Measurements from ENCODE around the gene NRAP. TPM values are rescaled to one million over a fixed set of nuclear protein-coding genes. Genes with fewer than 3 reads are reported as not detected.

NRAP gene
- total and polyA plus RNA-seq, 2 experiments from 2014 or later = not detected

- TF ChIP-seq ZNF462 (CRISPR knock-in tag; IDR thresholded peaks at IDR 0.05) (no peak), JUNB (IDR thresholded peaks at IDR 0.05; ENCODE audit: unreplicated experiment) (no peak), CREB1 (CRISPR knock-in tag; IDR thresholded peaks at IDR 0.05; ENCODE audit: low read depth) (no peak)
These were observed 51.7 kb downstream of the NRAP start (continued) for GRCh38 chr10:113612154-113612553.

GRCh38 chr10:113610631-113611601 lies 52.9 kb downstream of the NRAP start:
- Mint-ChIP-seq H3K36me3 (ENCODE audit: low read depth) (no peaks in the 10 kb centered on the region), H3K9me3 (no peaks in the 10 kb centered on the region), H3K4me1 (peaks cover 39% of the 10 kb centered on the region), H3K27ac (no peak overlapping the region), H3K27me3 (ENCODE audit: insufficient read depth, low read depth, poor library complexity) (peaks cover 7% of the 10 kb centered on the region), H3K4me3 (no peak overlapping the region)
- no peaks in the 10 kb centered on the region for H4K20me1 ChIP-seq (replicated peaks; ENCODE audit: insufficient read depth)
- H3K4me3 ChIP-seq = no peak overlapping the region
- ATAC-seq (peak; percentile 88), DNase-seq (ENCODE audit: low spot score) (peak; percentile 56)
- peaks cover 23% of the 10 kb centered on the region for H3K4me1 ChIP-seq (ENCODE audit: insufficient read depth)
- no peak overlapping the region for H3K4me2 ChIP-seq
- peak overlapping the region; percentile 95; the same call in 1 of the 2 replicates for H2AFZ ChIP-seq
- TF ChIP-seq CTCF (conservative IDR thresholded peaks at IDR 0.05; ENCODE audit: low read depth in 2 of 2) (peak; percentile 38 to 63), POLR2AphosphoS5 (IDR thresholded peaks at IDR 0.05; ENCODE audit: low read depth) (no peak)
- no peaks in the 10 kb centered on the region for H3K36me3 ChIP-seq (ENCODE audit: insufficient read depth)
- H3K27me3 ChIP-seq (ENCODE audit: insufficient read depth) = peaks cover 5% of the 10 kb centered on the region
- H3F3A ChIP-seq (replicated peaks; ENCODE audit: low read depth) = no peaks in the 10 kb centered on the region
- no peaks in the 10 kb centered on the region for H3K79me2 ChIP-seq (replicated peaks; ENCODE audit: insufficient read depth)
- no peak overlapping the region for H3K27ac ChIP-seq (ENCODE audit: low read depth)
- no peaks in the 10 kb centered on the region for H3K9me2 ChIP-seq (ENCODE audit: insufficient read depth)

All from GM23338 (cell line).